WTC11 (cell line): ENCODE results near the gene SRPRB. TPM values are rescaled to one million over a fixed set of nuclear protein-coding genes. Genes with fewer than 3 reads are reported as not detected.

Source experiments
- ATAC-seq: fragments of 200-7000 bp; cut with Tn5 transposase; 2 replicates; pipeline ENCODE4 v1.10.0; 2021; ENCODE audit warnings: mild to moderate bottlenecking, moderate library complexity
- CTCF ChIA-PET: fragments of 300-600 bp; sonication (Branson Sonifier 250); formaldehyde crosslinking; loops from one replicate; lab custom pipeline; 2021; ENCODE audit warnings: antibody characterized with exemption; lab: Charles Lee
- POLR2A ChIA-PET: fragments of 350-600 bp; sonication (Branson Sonifier 250); formaldehyde crosslinking; loops from one replicate; lab custom pipeline; 2021; ENCODE audit warnings: antibody characterized with exemption; lab: Charles Lee
- DNase-seq: peaks from one replicate; pipeline ENCODE4 v3.0.0; 2021; ENCODE audit warnings: low spot score
- H3K27ac Mint-ChIP-seq: 2 replicates; pipeline ENCODE4 v1.8.0; 2021; ENCODE audit warnings: mixed read lengths
- H3K27me3 Mint-ChIP-seq: 2 replicates; pipeline ENCODE4 v1.8.0; 2021; ENCODE audit warnings: low read depth, mild to moderate bottlenecking, moderate library complexity, mixed read lengths
- H3K36me3 Mint-ChIP-seq: 2 replicates; pipeline ENCODE4 v1.8.0; 2021; ENCODE audit warnings: mixed read lengths
- H3K4me1 Mint-ChIP-seq: 2 replicates; pipeline ENCODE4 v1.8.0; 2022; ENCODE audit warnings: mixed read lengths
- H3K4me3 Mint-ChIP-seq: 2 replicates; pipeline ENCODE4 v1.8.0; 2021; ENCODE audit warnings: mild to moderate bottlenecking, moderate library complexity, mixed read lengths
- H3K9me3 Mint-ChIP-seq: 2 replicates; pipeline ENCODE4 v1.8.0; 2021; ENCODE audit warnings: mixed read lengths
- ATF3 ChIP-seq: sonication (generic); formaldehyde crosslinking; conservative IDR thresholded peaks from 2 replicates; pipeline ENCODE4 v1.8.1; 2022; ENCODE audit warnings: mild to moderate bottlenecking, missing genetic modification reagents
- CDX4 ChIP-seq: fragments of 250-450 bp; sonication (Bioruptor Pico); IDR thresholded peaks from 2 replicates; pipeline ENCODE4 v1.9.0; 2021; ENCODE audit warnings: moderate library complexity, mild to moderate bottlenecking, inconsistent platforms, borderline replicate concordance
- CREM ChIP-seq: sonication (generic); formaldehyde crosslinking; IDR thresholded peaks from 2 replicates; pipeline ENCODE4 v1.8.1; 2022; ENCODE audit warnings: mild to moderate bottlenecking, missing genetic modification reagents, moderate library complexity
- EMX1 ChIP-seq: fragments of 250-450 bp; sonication (Bioruptor Pico); IDR thresholded peaks from 2 replicates; pipeline ENCODE4 v1.8.0; 2021; ENCODE audit warnings: mild to moderate bottlenecking
- FOXP1 ChIP-seq: sonication (generic); formaldehyde crosslinking; IDR thresholded peaks from 2 replicates; pipeline ENCODE4 v1.8.0; 2022; ENCODE audit warnings: missing genetic modification reagents, mild to moderate bottlenecking, moderate library complexity, borderline replicate concordance
- GRHL2 ChIP-seq: fragments of 250-450 bp; sonication (Bioruptor Pico); IDR thresholded peaks from 2 replicates; pipeline ENCODE4 v1.8.0; 2022; ENCODE audit warnings: mild to moderate bottlenecking, moderate library complexity; ENCODE audit not compliant: insufficient replicate concordance, severe bottlenecking
- GTF2I ChIP-seq: fragments of 250-450 bp; sonication (Bioruptor Pico); conservative IDR thresholded peaks from 2 replicates; pipeline ENCODE4 v1.4.0; 2021; ENCODE audit warnings: mild to moderate bottlenecking
- IRF1 ChIP-seq: sonication (generic); formaldehyde crosslinking; IDR thresholded peaks from 2 replicates; pipeline ENCODE4 v1.8.0; 2023; ENCODE audit warnings: missing genetic modification reagents
- MXD4 ChIP-seq: fragments of 250-450 bp; sonication (Bioruptor Pico); IDR thresholded peaks from 2 replicates; pipeline ENCODE4 v1.8.0; 2021; ENCODE audit warnings: mild to moderate bottlenecking, moderate library complexity, borderline replicate concordance
- NFYB ChIP-seq: sonication (generic); formaldehyde crosslinking; conservative IDR thresholded peaks from 2 replicates; pipeline ENCODE4 v1.8.0; 2022; ENCODE audit warnings: low read depth, missing genetic modification reagents
- NR1H2 ChIP-seq: sonication (generic); formaldehyde crosslinking; IDR thresholded peaks from 2 replicates; pipeline ENCODE4 v1.9.0; 2021; ENCODE audit warnings: mild to moderate bottlenecking, moderate library complexity, missing genetic modification reagents
- NR3C1 ChIP-seq: sonication (generic); formaldehyde crosslinking; conservative IDR thresholded peaks from 2 replicates; pipeline ENCODE4 v1.8.1; 2023; ENCODE audit warnings: low read depth, mild to moderate bottlenecking, missing genetic modification reagents
- RELA ChIP-seq: sonication (generic); formaldehyde crosslinking; IDR thresholded peaks from 2 replicates; pipeline ENCODE4 v1.8.1; 2022; ENCODE audit warnings: missing genetic modification reagents, mild to moderate bottlenecking, borderline replicate concordance
- ZNF219 ChIP-seq: sonication (generic); formaldehyde crosslinking; IDR thresholded peaks from 2 replicates; pipeline ENCODE4 v1.8.0; 2023; ENCODE audit warnings: missing genetic modification reagents, mild to moderate bottlenecking, borderline replicate concordance
- ZNF263 ChIP-seq: sonication (generic); formaldehyde crosslinking; IDR thresholded peaks from 2 replicates; pipeline ENCODE4 v1.8.1; 2022; ENCODE audit warnings: low read depth, mild to moderate bottlenecking, moderate library complexity, missing genetic modification reagents
- ZNF317 ChIP-seq: sonication (generic); formaldehyde crosslinking; IDR thresholded peaks from 2 replicates; pipeline ENCODE4 v1.8.1; 2023; ENCODE audit warnings: low read depth, mild to moderate bottlenecking, moderate library complexity, missing genetic modification reagents, borderline replicate concordance
- ZNF423 ChIP-seq: fragments of 250-450 bp; sonication (Bioruptor Pico); IDR thresholded peaks from 2 replicates; pipeline ENCODE4 v2.1.2; 2022; ENCODE audit warnings: mild to moderate bottlenecking, moderate library complexity
- total RNA-seq: library from RNA; stranded (reverse); gene quantifications from 3 replicates; pipeline ENCODE4 v1.2.3, GENCODE V29; 2021
- TF ChIP-seq, protein P1 (sequence below): fragments of 250-450 bp; sonication (Bioruptor Pico); IDR thresholded peaks from 2 replicates; pipeline ENCODE4 v1.9.0; 2021; ENCODE audit warnings: mild to moderate bottlenecking
- TF ChIP-seq, protein P2 (sequence below): fragments of 250-450 bp; sonication (Bioruptor Pico); IDR thresholded peaks from 2 replicates; pipeline ENCODE4 v2.1.2; 2022; ENCODE audit warnings: mild to moderate bottlenecking, moderate library complexity
- TF ChIP-seq, protein P3 (sequence below): sonication (generic); formaldehyde crosslinking; IDR thresholded peaks from 2 replicates; pipeline ENCODE4 v1.8.1; 2022; ENCODE audit warnings: low read depth, mild to moderate bottlenecking, moderate library complexity, missing genetic modification reagents, borderline replicate concordance

SRPRB gene
- total RNA-seq, 1 experiment from 2014 or later, result 40.9 TPM

DNA sequence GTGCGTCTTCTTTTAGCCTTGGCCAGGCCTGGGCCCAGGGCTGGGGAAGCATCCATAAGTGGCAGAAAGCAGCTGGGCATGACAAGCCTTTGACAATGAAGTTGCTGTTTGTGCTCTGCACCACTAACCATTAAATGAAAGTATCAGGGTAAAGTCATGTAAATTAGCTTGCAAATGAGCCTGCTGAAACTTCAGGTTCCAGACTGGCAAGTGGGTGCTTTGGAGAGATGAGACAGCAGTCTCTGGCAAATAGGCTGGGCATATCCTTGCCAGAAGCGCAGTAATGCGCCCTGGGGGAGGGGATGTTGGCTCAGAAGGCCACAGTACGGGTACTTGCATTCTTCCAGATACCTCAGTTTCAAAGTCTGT, 49.4 kb downstream of the SRPRB start (continued):
- TF ChIP-seq CREM (CRISPR knock-in tag) (no peak), NFYB (CRISPR knock-in tag) (no peak), GTF2I (CRISPR knock-in tag) (no peak), ZNF219 (CRISPR knock-in tag) (no peak), NR3C1 (CRISPR knock-in tag) (no peak), EMX1 (CRISPR knock-in tag) (no peak), NR1H2 (no peak), CDX4 (no peak), ZNF263 (no peak)
- TF ChIP-seq, protein P1, sequence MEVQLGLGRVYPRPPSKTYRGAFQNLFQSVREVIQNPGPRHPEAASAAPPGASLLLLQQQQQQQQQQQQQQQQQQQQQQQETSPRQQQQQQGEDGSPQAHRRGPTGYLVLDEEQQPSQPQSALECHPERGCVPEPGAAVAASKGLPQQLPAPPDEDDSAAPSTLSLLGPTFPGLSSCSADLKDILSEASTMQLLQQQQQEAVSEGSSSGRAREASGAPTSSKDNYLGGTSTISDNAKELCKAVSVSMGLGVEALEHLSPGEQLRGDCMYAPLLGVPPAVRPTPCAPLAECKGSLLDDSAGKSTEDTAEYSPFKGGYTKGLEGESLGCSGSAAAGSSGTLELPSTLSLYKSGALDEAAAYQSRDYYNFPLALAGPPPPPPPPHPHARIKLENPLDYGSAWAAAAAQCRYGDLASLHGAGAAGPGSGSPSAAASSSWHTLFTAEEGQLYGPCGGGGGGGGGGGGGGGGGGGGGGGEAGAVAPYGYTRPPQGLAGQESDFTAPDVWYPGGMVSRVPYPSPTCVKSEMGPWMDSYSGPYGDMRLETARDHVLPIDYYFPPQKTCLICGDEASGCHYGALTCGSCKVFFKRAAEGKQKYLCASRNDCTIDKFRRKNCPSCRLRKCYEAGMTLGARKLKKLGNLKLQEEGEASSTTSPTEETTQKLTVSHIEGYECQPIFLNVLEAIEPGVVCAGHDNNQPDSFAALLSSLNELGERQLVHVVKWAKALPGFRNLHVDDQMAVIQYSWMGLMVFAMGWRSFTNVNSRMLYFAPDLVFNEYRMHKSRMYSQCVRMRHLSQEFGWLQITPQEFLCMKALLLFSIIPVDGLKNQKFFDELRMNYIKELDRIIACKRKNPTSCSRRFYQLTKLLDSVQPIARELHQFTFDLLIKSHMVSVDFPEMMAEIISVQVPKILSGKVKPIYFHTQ (CRISPR knock-in tag), result no peak

GRCh38 chr3:133855772-133856171, 50.2 kb downstream of the SRPRB start:
- ATAC-seq (no peak), DNase-seq (no peak)
- ChIA-PET CTCF (interaction anchor here (1.3 to 2.0 kb wide), 2 partner anchors 23 to 86 kb away, joined by 3 to 5 read pairs; no protein-coding TSS in a partner anchor), POLR2A (no interaction called here)
- Mint-ChIP-seq H3K27me3 (no peaks in the 10 kb centered on the region), H3K4me1 (peaks cover 27% of the 10 kb centered on the region), H3K27ac (no peak overlapping the region), H3K36me3 (no peaks in the 10 kb centered on the region), H3K4me3 (no peak overlapping the region), H3K9me3 (no peaks in the 10 kb centered on the region)
- TF ChIP-seq, protein P2, sequence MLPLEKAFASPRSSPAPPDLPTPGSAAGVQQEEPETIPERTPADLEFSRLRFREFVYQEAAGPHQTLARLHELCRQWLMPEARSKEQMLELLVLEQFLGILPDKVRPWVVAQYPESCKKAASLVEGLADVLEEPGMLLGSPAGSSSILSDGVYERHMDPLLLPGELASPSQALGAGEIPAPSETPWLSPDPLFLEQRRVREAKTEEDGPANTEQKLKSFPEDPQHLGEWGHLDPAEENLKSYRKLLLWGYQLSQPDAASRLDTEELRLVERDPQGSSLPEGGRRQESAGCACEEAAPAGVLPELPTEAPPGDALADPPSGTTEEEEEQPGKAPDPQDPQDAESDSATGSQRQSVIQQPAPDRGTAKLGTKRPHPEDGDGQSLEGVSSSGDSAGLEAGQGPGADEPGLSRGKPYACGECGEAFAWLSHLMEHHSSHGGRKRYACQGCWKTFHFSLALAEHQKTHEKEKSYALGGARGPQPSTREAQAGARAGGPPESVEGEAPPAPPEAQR (CRISPR knock-in tag), result no peak
- no peak for TF ChIP-seq ZNF263
- no peak for TF ChIP-seq FOXP1 (CRISPR knock-in tag)
- no peak for TF ChIP-seq RELA (CRISPR knock-in tag)
- no peak for TF ChIP-seq MXD4 (CRISPR knock-in tag)
- TF ChIP-seq, protein P3, sequence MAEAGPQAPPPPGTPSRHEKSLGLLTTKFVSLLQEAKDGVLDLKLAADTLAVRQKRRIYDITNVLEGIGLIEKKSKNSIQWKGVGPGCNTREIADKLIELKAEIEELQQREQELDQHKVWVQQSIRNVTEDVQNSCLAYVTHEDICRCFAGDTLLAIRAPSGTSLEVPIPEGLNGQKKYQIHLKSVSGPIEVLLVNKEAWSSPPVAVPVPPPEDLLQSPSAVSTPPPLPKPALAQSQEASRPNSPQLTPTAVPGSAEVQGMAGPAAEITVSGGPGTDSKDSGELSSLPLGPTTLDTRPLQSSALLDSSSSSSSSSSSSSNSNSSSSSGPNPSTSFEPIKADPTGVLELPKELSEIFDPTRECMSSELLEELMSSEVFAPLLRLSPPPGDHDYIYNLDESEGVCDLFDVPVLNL, result no peak
- no peak for TF ChIP-seq ZNF423
- no peak for TF ChIP-seq ATF3 (CRISPR knock-in tag)
- TF ChIP-seq ZNF317 (CRISPR knock-in tag), result no peak
- TF ChIP-seq GTF2I (CRISPR knock-in tag), result no peak
- TF ChIP-seq GRHL2 (CRISPR knock-in tag), result no peak
- no peak for TF ChIP-seq ZNF219 (CRISPR knock-in tag)
- no peak for TF ChIP-seq IRF1
